Suprapubic skin (tissue), 3 donors: ENCODE data around the gene DRAP1.

Source experiments
- CTCF ChIP-seq, 2 donors: fragments of 200-600 bp in 1 of 2; fragments of 450-650 bp in 1 of 2; sonication (generic) in 1 of 2; IDR thresholded peaks; one replicate each; pipeline ENCODE4 v1.5.1; 2016 to 2019; ENCODE audit warnings: antibody characterized with exemption in 2 of 2, mild to moderate bottlenecking in 1 of 2, moderate library complexity in 1 of 2
- POLR2A ChIP-seq, 2 donors: fragments of 450-650 bp; IDR thresholded peaks; one replicate each; pipeline ENCODE4 v1.6.1; 2017; ENCODE audit warnings: antibody characterized with exemption in 2 of 2, mild to moderate bottlenecking in 2 of 2, moderate library complexity in 2 of 2

DNA sequence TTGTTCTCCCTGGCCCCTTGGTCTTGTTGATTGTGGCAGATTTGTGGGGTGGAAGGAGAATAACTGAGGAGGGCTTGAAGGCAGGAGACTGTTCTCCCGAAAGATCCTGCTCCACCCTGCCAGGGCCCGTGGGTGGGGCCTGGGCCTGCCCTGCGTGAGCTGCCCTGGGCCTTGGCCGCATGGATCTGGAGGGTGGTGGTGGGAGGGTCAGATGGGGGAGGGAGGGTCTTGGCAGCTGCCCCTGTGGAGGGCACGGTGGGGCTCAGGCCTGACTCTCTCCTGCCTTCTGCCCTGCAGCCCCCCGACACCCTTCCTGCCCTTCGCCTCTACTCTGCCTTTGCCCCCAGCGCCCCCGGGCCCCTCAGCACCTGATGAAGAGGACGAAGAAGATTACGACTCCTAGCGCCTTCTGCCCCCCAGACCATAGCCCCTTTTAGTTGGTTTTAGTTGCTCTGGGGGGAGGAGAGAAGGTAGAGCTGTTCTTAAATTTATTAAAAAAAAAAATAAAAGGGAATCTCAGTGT, 1.9 kb downstream of the DRAP1 start:
- TF ChIP-seq CTCF (IDR thresholded peaks at IDR 0.05): no peak
- TF ChIP-seq POLR2A (IDR thresholded peaks at IDR 0.05): no peak
